ENCODE results near the gene NADK2. TPM values are rescaled to one million over a fixed set of nuclear protein-coding genes. Genes with fewer than 3 reads are reported as not detected.
"Not testable (repeated sequence)": the region's sequence is repeated elsewhere in the genome, so short reads cannot be mapped to it uniquely, and the experiment has no call there.

NADK2 gene
- total and polyA plus RNA-seq, 9 of the 15 experiments (the other 6 are each of a cell fraction or from before 2014, with no cell fraction given): 10.6 to 41.0 (median 24.0) TPM

- intact Hi-C loops (cut with micrococcal nuclease); H3K4me2 ChIP-seq (ENCODE audit: insufficient read depth, low read length); H3K9ac ChIP-seq (ENCODE audit: insufficient read depth in 1 of 2, low read depth in 2 of 2, low read length in 2 of 2); H3K79me2 ChIP-seq (ENCODE audit: control insufficient read depth, insufficient read depth, low read length); H3K27ac ChIP-seq (ENCODE audit: extremely low read depth, low read depth, low read length); H3K27me3 ChIP-seq (ENCODE audit: control insufficient read depth in 2 of 2, insufficient read depth in 2 of 2, low read length in 2 of 2); H3K9me3 ChIP-seq (replicated peaks; ENCODE audit: control insufficient read depth, insufficient read depth, low read depth, low read length); FAIRE-seq; BruUV-seq (replicated peaks); H3K4me1 ChIP-seq (replicated peaks in 1 of 2; ENCODE audit: control insufficient read depth in 2 of 2, insufficient read depth in 2 of 2, low read length in 2 of 2); H3K36me3 ChIP-seq (ENCODE audit: control insufficient read depth, insufficient read depth, low read length); POLR2A ChIA-PET; in situ Hi-C loops (cut with MboI); ATAC-seq; H4K20me1 ChIP-seq (replicated peaks; ENCODE audit: control insufficient read depth, insufficient read depth, low read length); H3K4me3 ChIP-seq; H3K9me1 ChIP-seq (ENCODE audit: control insufficient read depth, insufficient read depth, low read length); DNase-seq (ENCODE audit: extremely low read depth in 1 of 4, low spot score in 3 of 4); H2AFZ ChIP-seq (ENCODE audit: low read depth, low read length); CTCF ChIA-PET (ENCODE audit: low intra/inter-chr PET ratio): not testable (repeated sequence)
- WGBS (ENCODE audit: insufficient coverage, low coverage, missing lambda C conversion rate): 8% methylated on average over 3 of the region's 3 CpGs
These were observed 42.0 kb upstream of the NADK2 start for GRCh38 chr5:36283775-36284174.

GRCh38 chr5:36281626-36282025 is 39.9 kb upstream of the NADK2 start:
- intact Hi-C loops (cut with micrococcal nuclease): no loop called here
- no peak for ATAC-seq
- in situ Hi-C loops (cut with MboI): no loop called here
- TF ChIP-seq, protein P1, sequence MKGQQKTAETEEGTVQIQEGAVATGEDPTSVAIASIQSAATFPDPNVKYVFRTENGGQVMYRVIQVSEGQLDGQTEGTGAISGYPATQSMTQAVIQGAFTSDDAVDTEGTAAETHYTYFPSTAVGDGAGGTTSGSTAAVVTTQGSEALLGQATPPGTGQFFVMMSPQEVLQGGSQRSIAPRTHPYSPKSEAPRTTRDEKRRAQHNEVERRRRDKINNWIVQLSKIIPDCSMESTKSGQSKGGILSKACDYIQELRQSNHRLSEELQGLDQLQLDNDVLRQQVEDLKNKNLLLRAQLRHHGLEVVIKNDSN (CRISPR knock-in tag; IDR thresholded peaks at IDR 0.05): no peak
- TF ChIP-seq USF2 (CRISPR knock-in tag; IDR thresholded peaks at IDR 0.05) (no peak), CGGBP1 (CRISPR knock-in tag; IDR thresholded peaks at IDR 0.05) (no peak), CEBPG (CRISPR knock-in tag; IDR thresholded peaks at IDR 0.05) (no peak), CEBPG (tag; conservative IDR thresholded peaks at IDR 0.05 in 1 of 2, IDR thresholded peaks at IDR 0.05 in 1 of 2) (no peak)

More at GRCh38 chr5:36281626-36282025, 39.9 kb upstream of the NADK2 start:
- no peak overlapping the region for H3K27ac ChIP-seq (ENCODE audit: extremely low read depth, low read depth, low read length)
- BruUV-seq (replicated peaks): no TSS peak
- no peak for FAIRE-seq
- H4K20me1 ChIP-seq (replicated peaks; ENCODE audit: control insufficient read depth, insufficient read depth, low read length): no peaks in the 10 kb centered on the region
- ChIA-PET POLR2A (interaction anchor here (0.5 to 1.5 kb wide), 2 partner anchors 9 to 42 kb away, joined by 3 to 6 read pairs; no protein-coding TSS in a partner anchor), CTCF (ENCODE audit: low intra/inter-chr PET ratio) (no interaction called here)
- no peaks in the 10 kb centered on the region for H3K27me3 ChIP-seq (ENCODE audit: control insufficient read depth in 2 of 2, insufficient read depth in 2 of 2, low read length in 2 of 2)
- H3K9ac ChIP-seq (ENCODE audit: insufficient read depth in 1 of 2, low read depth in 2 of 2, low read length in 2 of 2): no peak overlapping the region
- no peaks in the 10 kb centered on the region for H3K79me2 ChIP-seq (ENCODE audit: control insufficient read depth, insufficient read depth, low read length)
- H3K36me3 ChIP-seq (ENCODE audit: control insufficient read depth, insufficient read depth, low read length): no peaks in the 10 kb centered on the region
- H3K4me3 ChIP-seq: no peak overlapping the region
- H3K4me2 ChIP-seq (ENCODE audit: insufficient read depth, low read length): no peak overlapping the region
- DNase-seq (ENCODE audit: extremely low read depth in 1 of 4, low spot score in 3 of 4): no peak
- H2AFZ ChIP-seq (ENCODE audit: low read depth, low read length): no peak overlapping the region
- no peaks in the 10 kb centered on the region for H3K4me1 ChIP-seq (replicated peaks in 1 of 2; ENCODE audit: control insufficient read depth in 2 of 2, insufficient read depth in 2 of 2, low read length in 2 of 2)
- H3K9me3 ChIP-seq (replicated peaks; ENCODE audit: control insufficient read depth, insufficient read depth, low read depth, low read length): no peaks in the 10 kb centered on the region
- WGBS (ENCODE audit: insufficient coverage, low coverage, missing lambda C conversion rate): 4% methylated on average over 2 of the region's 2 CpGs
- no peaks in the 10 kb centered on the region for H3K9me1 ChIP-seq (ENCODE audit: control insufficient read depth, insufficient read depth, low read length)

Measured in K562 (cell line).